ENCODE data around the gene CA9. TPM values are rescaled to one million over a fixed set of nuclear protein-coding genes. Genes with fewer than 3 reads are reported as not detected.

The CA9 gene
- total RNA-seq, 1 experiment from 2014 or later, result 1.0 TPM

GRCh38 chr9:35652829-35653209 lies 20.9 kb upstream of the CA9 start:
- no peak overlapping the region for H3K27ac Mint-ChIP-seq
- ChIA-PET CTCF (interaction anchor here (0.6 to 1.0 kb wide), 2 partner anchors 12 to 42 kb away, joined by 3 to 6 read pairs; partner anchors contain the start of gene ARHGEF39), POLR2A (no interaction called here)
- no peak for DNase-seq (ENCODE audit: low spot score)
- no peak for ATAC-seq
- H3K27me3 Mint-ChIP-seq (ENCODE audit: low read depth), result peaks cover 29% of the 10 kb centered on the region
- no peaks in the 10 kb centered on the region for H3K9me3 Mint-ChIP-seq
- H3K4me3 Mint-ChIP-seq, result no peak overlapping the region
- peaks cover 46% of the 10 kb centered on the region for H3K4me1 Mint-ChIP-seq
- no peaks in the 10 kb centered on the region for H3K36me3 Mint-ChIP-seq
- TF ChIP-seq SMAD4 (CRISPR knock-in tag; IDR thresholded peaks at IDR 0.05) (no peak), IRF2 (CRISPR knock-in tag; IDR thresholded peaks at IDR 0.05; ENCODE audit: borderline replicate concordance, low read depth) (no peak), NFYB (CRISPR knock-in tag; conservative IDR thresholded peaks at IDR 0.05; ENCODE audit: low read depth) (no peak), NFATC4 (CRISPR knock-in tag; IDR thresholded peaks at IDR 0.05) (no peak), OVOL2 (CRISPR knock-in tag; IDR thresholded peaks at IDR 0.05; ENCODE audit: borderline replicate concordance) (no peak), CTCF (IDR thresholded peaks at IDR 0.05) (no peak), RELA (CRISPR knock-in tag; IDR thresholded peaks at IDR 0.05; ENCODE audit: borderline replicate concordance) (no peak), ATF6 (CRISPR knock-in tag; IDR thresholded peaks at IDR 0.05) (no peak)
- TF ChIP-seq, protein P1, sequence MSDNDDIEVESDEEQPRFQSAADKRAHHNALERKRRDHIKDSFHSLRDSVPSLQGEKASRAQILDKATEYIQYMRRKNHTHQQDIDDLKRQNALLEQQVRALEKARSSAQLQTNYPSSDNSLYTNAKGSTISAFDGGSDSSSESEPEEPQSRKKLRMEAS (CRISPR knock-in tag; IDR thresholded peaks at IDR 0.05), result no peak

- CTCF ChIA-PET, result interaction anchor here (0.6 to 1.1 kb wide), 4 partner anchors 11 to 574 kb away, joined by 3 to 6 read pairs (median 4); partner anchors contain the start of genes ARHGEF39 and FANCG
- H3K27ac Mint-ChIP-seq, result no peak overlapping the region
- no peak for ATAC-seq
- DNase-seq (ENCODE audit: low spot score), result peak; percentile 0
- peaks cover 23% of the 10 kb centered on the region for H3K27me3 Mint-ChIP-seq (ENCODE audit: low read depth)
- H3K4me1 Mint-ChIP-seq, result peaks cover 38% of the 10 kb centered on the region
- no peaks in the 10 kb centered on the region for H3K36me3 Mint-ChIP-seq
- POLR2A ChIA-PET, result no interaction called here
- TF ChIP-seq SMAD3 (CRISPR knock-in tag; IDR thresholded peaks at IDR 0.05; ENCODE audit: borderline replicate concordance), result no peak
- no peaks in the 10 kb centered on the region for H3K9me3 Mint-ChIP-seq
- no peak overlapping the region for H3K4me3 Mint-ChIP-seq
Measured at GRCh38 chr9:35653611-35654010, 20.1 kb upstream of the CA9 start.

DNA sequence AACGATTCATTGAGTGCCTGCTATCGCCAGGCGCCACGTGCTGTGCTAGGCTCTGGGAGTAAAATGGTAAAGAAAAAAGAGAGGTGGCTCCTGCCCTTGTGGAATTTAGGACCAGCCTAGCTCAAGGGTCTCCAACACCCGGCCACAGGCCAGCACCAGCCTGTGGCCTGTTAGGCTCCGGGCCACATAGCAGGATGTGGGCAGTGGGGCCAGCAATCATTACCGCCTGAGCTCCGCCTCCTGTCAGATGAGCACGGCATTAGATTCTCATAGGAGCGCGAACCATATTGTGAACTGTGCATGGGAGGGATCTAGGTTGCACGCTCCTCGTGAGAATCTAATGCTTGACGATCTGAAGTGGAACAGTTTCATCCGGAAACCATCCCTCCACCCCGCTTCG lies 17.4 kb upstream of the CA9 start:
- peaks cover 24% of the 10 kb centered on the region for H3K4me1 Mint-ChIP-seq
- peak overlapping the region; percentile 73 for H3K4me3 Mint-ChIP-seq
- H3K27me3 Mint-ChIP-seq (ENCODE audit: low read depth), result peaks cover 23% of the 10 kb centered on the region
- H3K27ac Mint-ChIP-seq, result no peak overlapping the region
- ChIA-PET CTCF (interaction anchor here (0.6 to 10.2 kb wide), 9 partner anchors 9 to 102 kb away, joined by 3 to 127 read pairs (median 6); partner anchors contain the start of genes ARHGEF39, CREB3, TLN1 and TPM2), POLR2A (interaction anchor here (6.8 kb wide), 1 partner anchor 34 kb away, joined by 38 read pairs; the partner anchor contains the start of gene TPM2)
- TF ChIP-seq, protein P2, sequence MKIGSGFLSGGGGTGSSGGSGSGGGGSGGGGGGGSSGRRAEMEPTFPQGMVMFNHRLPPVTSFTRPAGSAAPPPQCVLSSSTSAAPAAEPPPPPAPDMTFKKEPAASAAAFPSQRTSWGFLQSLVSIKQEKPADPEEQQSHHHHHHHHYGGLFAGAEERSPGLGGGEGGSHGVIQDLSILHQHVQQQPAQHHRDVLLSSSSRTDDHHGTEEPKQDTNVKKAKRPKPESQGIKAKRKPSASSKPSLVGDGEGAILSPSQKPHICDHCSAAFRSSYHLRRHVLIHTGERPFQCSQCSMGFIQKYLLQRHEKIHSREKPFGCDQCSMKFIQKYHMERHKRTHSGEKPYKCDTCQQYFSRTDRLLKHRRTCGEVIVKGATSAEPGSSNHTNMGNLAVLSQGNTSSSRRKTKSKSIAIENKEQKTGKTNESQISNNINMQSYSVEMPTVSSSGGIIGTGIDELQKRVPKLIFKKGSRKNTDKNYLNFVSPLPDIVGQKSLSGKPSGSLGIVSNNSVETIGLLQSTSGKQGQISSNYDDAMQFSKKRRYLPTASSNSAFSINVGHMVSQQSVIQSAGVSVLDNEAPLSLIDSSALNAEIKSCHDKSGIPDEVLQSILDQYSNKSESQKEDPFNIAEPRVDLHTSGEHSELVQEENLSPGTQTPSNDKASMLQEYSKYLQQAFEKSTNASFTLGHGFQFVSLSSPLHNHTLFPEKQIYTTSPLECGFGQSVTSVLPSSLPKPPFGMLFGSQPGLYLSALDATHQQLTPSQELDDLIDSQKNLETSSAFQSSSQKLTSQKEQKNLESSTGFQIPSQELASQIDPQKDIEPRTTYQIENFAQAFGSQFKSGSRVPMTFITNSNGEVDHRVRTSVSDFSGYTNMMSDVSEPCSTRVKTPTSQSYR (CRISPR knock-in tag; IDR thresholded peaks at IDR 0.05), result no peak
- TF ChIP-seq FOXP1 (CRISPR knock-in tag; IDR thresholded peaks at IDR 0.05; ENCODE audit: borderline replicate concordance) (no peak), ELF4 (CRISPR knock-in tag; IDR thresholded peaks at IDR 0.05; ENCODE audit: low read depth) (no peak), ZNF263 (CRISPR knock-in tag; IDR thresholded peaks at IDR 0.05; ENCODE audit: low read depth) (no peak), TEAD4 (CRISPR knock-in tag; IDR thresholded peaks at IDR 0.05) (no peak), AR (CRISPR knock-in tag; IDR thresholded peaks at IDR 0.05) (no peak)
- TF ChIP-seq, protein P3, sequence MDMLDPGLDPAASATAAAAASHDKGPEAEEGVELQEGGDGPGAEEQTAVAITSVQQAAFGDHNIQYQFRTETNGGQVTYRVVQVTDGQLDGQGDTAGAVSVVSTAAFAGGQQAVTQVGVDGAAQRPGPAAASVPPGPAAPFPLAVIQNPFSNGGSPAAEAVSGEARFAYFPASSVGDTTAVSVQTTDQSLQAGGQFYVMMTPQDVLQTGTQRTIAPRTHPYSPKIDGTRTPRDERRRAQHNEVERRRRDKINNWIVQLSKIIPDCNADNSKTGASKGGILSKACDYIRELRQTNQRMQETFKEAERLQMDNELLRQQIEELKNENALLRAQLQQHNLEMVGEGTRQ (CRISPR knock-in tag; IDR thresholded peaks at IDR 0.05), result no peak
- ATAC-seq, result no peak
- no peak for DNase-seq (ENCODE audit: low spot score)
- H3K9me3 Mint-ChIP-seq, result no peaks in the 10 kb centered on the region
- H3K36me3 Mint-ChIP-seq, result peaks cover 21% of the 10 kb centered on the region

All from WTC11 (cell line).